Stimulated activated CD4-positive, alpha-beta T cell treated with anti-CD3 and anti-CD28 coated beads, Interleukin-2, amount 100 ng/mL, for 24 hours (primary cell): ENCODE results near the gene TXN2.
A peak's percentile ranks its signal among the peaks of the same experiment; 100 is the strongest.
"Not testable (repeated sequence)": the region's sequence is repeated elsewhere in the genome, so short reads cannot be mapped to it uniquely, and the experiment has no call there.

Source experiments
- DNase-seq, 2 donors: peaks; one replicate each; pipeline ENCODE4 v3.0.0-alpha.2; 2020

Gene TXN2

DNA sequence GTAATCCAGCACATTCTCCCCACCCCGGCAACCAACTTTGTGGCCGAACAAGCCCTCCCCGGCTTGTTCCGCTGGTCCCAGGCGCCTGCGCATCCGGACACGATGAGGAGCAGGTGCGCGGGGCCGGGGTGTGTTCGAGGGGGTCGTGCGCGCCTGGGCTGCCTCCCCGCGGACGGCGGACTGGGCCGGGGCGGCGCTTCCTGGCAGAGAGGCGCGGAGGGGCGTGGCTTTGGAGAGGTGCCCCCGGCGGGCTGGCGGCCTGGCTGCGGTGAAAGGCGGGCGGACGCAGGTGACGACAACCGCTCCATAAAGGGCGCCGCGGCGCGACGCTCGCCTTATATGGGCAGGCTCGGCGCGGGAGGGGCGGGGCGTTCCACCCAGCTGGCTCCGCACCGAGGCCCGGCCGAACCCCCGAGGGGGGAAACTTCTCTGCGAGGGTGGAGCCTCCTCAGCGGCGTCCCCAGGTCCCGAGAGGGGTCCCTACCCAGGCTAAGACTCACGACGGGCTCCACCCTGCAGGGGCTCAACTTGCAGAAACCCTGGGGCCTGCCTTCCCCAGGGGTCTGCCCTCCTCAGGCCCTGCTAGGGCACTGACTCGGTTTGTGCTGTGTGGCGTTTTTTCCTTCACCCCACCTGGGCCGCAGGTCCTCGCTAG is 26.4 kb downstream of the TXN2 start:
- peak; percentile 94 to 98 for DNase-seq

DNA sequence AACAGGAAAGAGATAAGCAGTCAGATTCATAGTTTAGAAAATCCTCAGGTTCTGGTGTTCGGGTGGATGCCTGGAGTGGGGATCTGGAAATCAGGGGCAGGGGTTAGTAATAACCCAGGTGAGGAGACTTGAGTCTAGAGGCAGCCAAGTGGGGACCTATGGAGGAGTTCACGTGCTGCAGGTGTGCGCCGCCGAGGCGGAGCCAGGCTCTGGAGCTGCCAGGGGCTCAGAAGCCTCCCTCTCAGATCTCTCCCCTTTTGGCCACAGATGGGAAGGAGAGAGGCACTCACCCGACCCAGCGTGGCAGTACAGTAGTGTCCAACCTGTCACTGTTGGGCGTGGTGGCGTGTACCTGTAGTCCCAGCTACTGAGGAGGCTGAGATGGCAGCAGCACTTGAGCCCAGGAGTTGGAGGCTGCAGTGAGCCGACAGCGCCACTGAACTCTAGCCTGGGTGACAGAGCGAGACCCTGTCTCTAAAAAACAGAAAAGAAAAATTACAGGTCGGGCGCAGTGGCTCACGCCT is 27.5 kb downstream of the TXN2 start:
- no peak for DNase-seq

DNA sequence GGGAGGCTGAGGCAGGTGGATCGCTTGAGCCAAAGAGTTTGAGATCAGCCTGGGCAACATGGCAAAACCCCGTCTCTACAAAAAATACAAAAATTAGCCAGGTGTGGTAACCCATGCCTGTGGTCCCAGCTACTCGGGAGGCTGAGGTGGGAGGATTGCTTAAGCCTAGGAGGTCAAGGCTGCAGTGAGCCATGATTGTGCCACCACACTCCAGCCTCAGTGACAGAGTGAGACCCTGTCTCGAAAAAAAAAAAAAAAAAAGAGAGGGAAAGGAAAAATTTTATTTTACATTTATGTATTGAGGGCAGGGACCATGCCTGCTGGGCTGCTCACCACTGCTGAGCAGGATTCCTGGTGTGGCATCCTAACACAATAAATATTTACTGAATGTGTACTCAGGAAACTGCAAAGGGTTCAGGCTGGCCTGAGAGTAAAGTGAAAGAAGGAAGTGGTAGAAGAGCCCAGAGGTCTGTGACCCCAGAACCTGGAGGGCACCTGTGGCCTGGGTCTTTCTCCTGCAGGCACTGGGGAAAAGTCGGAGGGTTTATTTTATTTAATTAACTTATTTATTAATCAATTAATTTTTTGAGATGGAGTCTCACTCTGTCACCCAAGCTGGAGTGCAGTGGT is 28.3 kb downstream of the TXN2 start:
- not testable (repeated sequence) for DNase-seq

DNA sequence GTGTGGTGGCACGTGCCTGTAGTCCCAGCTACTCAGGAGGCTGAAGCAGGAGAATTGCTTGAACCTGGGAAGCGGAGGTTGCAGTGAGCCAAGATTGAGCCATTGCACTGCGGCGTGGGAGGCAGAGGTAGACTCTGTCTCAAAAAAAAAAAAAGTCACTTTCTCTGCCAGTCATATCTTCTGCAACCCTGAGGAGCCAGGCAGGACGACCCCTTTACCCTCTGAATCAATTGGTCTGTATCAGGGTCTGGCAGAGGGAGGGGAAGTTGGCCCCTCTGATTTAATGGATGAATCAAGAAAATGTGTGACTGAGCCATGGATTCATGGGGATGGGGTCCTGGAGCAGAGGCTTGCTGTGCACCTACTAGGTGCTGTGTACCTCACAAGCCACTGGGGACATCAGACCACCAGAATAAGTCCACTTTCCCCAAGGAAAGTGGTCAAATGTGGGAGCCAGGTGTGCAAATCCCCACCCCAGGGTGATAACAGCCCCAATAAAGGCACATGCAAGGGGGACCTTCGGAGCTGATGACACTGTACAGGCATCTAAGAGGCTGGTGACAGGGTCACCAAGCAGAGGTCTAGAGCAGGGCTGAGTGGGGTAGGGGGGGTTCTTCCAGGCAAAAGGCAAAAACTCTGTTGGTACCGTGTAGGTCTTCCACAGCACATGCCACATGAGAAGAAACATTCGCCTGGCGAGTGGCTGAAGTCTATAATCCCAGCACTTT is 29.0 kb downstream of the TXN2 start:
- peak in 1 of 2 donors; percentile 24 for DNase-seq

DNA sequence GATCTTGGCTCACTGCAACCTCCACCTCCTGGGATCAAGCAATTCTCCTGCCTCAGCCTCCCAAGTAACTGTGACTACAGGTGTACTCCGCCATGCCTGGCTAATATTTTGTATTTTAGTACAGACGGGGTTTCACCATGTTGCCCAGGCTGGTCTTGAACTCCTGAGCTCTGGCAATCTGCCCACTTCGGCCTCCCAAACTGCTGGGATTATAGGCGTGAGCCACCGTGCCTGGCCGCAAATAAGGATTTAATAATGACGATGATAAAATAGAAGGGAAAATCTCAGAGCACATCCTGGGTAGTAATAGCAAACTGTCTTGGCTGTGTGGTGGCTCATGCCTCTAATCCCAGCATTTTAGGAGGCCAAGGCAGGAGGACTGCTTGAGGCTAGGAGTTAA is 30.5 kb downstream of the TXN2 start:
- DNase-seq, result not testable (repeated sequence)

DNA sequence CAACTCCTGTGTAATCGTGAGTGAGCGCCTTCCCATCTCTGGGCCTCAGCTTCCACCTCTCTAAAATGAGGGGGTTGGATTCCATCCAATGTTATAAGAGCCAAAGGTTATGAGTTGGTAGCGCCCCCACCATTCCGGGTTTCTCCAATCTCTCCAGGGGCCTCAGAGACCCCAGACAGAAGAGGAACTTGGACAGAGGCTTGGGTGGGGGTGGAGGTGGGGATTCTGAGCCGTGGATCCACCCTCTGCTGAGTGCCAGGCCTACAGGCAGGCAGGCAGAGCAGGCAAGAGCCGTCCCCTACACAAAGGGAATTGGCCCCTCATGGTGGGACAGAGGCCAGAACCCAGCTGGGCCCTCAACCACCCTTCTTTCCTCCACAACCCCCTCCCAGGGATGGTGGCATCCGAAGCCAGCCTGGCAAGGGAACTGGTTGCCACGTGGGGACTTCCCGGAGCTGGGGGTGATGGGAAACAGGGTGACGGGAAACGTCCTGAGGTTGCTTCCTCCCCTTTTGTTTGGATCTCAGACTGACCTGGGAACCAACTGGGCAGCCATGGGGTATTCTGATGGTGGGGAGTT is 31.8 kb downstream of the TXN2 start:
- no peak for DNase-seq

DNA sequence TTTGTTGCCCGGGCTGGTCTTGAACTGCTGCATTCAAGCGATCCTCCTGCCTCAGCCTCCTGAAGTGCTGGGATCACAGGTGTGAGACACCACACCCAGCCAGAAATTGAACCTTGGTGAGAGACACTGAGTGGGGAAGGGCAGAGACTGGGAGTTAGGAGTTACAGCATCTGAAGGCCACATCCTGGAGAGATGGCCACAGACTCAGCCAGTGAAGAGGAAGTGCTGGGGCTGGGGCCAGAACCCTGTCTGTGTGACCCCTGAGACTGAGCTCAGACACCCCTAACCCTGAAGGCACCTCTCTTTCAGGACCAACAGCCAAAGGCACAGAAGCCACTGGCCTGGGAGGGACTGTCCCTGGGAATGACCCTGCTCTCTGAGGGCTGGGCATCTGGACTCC is 33.8 kb downstream of the TXN2 start:
- no peak for DNase-seq

DNA sequence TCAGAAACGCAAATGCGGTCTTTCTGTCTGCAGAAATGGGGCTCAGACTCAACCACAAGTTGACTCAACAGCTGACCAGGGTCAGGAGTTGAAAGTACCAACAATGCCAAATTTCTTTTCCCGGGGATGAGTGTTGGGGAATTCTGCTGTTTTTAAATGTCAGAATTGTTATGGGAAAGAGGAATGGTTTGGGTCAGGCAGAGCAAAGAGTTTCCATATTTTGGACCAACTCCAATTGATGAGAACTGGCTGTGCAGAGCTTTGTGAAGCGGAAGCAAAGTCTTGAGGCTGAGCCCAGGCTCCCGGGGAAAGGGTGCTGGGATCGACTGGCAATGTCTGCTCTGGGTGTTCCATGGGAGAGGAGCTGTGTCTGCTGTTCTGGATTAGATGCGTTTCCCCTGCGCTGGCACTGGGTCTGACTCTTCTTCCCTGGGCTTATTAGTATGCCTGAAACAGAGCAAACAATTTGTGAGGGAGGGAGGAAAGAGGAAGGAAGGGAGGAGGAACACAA is 36.2 kb downstream of the TXN2 start:
- DNase-seq, result no peak

DNA sequence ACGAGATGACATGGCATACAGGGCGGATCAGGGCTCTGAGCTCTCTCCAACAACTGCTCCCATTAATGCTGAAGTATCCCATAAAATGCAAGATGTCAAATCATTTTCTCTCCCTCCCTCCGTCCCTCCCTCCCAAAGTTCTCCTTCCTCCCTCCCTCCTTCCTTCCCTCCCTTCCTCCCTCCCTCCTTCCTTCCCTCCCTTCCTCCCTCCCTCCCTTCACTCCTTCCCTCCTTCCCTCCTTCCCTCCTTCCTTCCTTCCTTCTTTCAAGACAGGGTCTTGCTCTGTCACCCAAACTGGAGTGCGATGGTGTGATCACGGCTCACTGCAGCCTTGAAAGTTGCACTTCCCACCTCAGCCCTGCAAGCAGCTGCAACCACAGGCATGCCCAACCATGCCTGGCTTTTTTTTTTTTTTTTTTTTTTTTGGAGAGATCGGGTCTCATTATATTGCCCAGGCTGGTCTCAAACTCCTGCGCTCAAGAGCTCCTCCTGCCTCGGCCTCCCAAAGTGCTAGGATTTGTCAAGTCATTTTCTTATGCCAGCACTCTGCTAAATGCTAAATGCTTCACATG is 38.2 kb downstream of the TXN2 start:
- DNase-seq, result no peak

DNA sequence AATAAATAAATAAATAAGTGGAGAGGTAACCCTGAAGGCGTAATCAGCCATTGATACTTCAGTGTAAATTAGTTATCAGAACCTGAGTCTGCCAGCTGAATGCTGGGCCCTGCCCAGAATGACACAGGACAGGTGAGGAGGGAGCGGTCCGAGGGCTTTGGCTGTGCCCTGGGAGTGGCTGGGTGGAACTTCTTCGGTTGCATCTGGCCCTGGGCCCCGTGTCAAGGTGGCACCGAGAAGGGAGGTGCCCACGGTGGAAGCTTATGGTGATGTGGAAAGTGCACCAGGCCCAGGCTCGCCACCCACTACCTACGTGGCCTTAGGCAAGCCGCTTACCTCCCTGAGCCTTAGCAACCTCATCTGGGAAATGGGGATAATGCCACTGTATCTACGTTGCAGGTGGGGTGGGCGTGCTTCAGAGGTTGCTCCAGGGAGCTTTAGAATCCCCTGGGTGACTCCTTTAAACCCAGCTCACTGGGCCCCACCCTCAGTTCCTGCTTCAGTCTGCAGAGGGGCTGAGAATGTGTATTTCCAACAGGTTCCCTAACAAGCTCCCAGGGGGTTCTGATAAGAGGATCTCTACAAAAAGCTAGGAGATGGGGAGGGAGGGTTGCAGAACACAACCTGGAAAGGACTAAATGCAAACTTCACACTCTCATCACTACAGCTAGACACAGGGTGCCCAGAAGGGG is 38.8 kb downstream of the TXN2 start:
- DNase-seq, result no peak

DNA sequence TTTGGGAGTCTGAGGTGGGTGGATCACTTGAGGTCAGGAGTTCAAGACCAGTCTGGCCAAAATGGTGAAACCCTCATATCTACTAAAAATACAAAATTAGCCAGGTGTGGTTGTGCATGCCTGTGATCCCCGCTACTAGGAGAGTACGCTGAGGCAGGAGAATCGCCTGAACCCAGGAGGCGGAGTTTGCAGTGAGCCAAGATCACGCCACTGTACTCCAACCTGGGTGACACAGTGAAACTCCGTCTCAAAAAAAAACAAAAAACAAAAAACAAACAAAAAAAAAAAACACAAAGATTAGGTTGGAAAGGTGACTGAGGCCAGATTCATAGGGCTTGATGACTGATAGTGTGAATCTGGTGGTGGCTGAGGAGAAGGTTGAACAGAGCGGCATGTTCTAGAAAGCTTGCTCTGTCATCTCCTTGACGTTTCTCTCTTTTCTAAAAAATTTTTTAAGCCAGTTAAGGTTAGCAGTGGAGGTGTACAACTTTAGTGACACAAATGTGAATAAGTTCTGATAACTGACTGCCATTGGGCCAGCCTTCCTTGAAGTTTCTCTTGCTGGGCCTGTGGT is 40.9 kb downstream of the TXN2 start:
- no peak for DNase-seq

DNA sequence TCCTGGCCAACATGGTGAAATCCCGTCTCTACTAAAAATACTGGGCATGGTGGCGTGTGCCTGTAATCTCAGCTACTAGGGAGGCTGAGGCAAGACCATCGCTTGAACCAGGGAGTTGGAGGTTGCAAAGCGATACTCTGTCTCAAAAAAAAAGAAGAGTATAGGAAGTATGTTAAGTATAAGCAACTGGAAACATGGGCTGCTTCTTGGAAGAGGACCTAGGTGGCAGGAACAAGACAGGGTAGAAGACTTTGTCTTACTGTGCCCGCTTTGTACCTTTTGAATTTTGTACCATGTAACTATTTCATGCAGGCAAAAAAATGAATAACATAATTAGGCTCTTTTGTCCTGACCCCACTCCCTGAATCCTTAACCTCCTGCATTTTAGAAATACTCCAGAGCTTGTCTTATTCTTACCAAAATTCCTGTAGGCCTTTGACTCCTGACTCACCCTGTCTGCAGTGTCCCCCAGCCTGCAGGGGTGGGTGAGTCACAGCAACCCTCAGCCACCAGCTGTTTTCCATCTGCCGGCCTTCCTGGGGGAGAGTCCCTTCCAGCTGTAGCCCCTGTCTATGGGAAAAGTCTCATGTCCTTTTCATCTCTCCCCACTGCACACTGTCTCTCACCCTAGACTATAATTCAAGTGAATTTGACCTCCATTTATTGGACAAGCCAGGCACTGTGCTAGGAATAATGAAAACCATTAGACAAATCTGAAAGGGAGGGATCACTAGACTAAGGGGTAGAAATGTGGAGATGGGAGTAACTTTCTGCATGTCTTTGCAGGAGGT is 41.8 kb downstream of the TXN2 start:
- DNase-seq, result peak; percentile 35 to 40

DNA sequence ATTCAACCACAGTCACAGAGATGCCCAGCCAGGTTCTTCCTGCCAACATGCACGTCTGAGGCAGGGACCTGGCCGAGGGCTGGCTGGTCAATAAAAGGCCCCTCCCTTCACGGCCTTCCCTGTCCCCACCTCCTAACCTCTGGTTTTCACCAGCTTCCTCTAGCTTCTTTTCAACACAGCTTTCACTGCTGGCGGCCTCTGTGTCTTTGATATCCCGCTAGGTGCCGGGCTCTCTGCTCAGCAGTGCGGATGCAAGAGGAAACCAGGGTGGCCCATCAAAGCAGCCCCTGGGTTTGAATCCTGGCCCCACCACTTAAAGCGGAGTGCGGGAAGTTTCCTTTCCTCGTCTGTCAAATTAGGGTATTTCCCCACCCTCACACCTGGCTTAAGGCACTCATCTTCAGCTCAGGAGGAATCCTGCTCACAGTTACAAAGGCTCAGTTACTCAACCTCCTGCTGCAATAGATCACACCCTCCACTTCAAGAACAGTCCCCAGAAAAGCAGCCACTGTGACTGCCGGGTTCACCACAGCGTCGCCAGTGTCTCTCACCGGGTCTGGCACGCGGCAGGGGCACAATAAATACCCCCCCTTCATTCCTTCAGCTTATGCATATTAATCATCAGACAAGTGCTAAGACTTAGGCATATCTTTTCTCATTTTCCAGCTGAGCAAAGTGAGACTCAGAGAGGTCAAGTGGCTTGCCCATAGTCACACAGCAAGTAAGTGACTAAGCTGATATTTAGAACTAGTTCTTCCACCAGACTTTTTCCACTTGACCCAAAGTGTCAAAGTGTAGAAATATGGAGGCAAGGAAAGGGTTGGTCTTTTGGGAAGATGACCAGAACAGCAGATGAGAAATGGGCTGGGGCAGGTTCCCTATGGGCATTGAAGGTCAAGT is 45.7 kb downstream of the TXN2 start:
- DNase-seq, result peak; percentile 59 to 60

DNA sequence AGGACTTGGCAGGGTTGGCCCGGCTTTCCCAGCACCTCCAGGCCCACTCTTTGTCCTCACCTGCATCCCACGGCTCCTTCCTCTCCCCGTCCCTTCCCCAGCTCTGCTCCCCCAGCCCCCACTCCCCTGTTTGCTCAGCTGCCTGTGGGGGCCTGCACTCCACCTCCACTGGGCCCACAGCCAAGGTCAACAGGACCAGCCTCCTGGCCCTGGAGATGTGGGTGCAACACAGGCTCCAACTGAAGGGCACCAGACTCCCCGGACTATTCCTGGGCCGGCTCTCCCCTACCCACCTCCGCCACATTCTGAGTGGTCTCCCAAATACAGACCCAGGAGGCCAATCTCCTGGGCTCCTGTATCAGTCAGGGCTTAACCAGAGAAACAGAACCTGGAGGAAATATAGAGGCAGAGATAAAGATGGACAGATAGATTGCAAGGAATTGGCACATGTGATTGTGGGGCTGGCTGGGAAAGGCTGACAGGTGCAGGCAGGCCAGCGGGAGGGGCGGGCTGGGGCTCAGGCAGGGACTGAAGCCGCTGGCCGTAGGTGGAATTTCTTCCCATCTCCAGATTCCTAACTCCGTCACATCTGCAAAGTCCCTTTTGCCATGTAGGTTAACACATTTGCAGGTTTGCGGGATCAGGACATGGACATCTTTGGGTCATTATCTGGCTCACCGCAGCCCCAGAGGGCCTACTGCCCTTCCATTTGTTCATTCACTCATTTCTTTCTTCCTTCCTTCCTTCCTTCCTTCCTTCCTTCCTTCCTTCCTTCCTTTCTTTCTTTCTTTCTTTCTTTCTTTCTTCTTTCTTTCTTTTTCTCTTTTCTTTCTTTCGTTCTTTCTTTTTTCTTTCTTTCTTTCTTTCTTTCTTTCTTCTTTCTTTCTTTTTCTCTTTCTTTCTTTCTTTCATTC is 47.9 kb downstream of the TXN2 start:
- DNase-seq, result no peak

DNA sequence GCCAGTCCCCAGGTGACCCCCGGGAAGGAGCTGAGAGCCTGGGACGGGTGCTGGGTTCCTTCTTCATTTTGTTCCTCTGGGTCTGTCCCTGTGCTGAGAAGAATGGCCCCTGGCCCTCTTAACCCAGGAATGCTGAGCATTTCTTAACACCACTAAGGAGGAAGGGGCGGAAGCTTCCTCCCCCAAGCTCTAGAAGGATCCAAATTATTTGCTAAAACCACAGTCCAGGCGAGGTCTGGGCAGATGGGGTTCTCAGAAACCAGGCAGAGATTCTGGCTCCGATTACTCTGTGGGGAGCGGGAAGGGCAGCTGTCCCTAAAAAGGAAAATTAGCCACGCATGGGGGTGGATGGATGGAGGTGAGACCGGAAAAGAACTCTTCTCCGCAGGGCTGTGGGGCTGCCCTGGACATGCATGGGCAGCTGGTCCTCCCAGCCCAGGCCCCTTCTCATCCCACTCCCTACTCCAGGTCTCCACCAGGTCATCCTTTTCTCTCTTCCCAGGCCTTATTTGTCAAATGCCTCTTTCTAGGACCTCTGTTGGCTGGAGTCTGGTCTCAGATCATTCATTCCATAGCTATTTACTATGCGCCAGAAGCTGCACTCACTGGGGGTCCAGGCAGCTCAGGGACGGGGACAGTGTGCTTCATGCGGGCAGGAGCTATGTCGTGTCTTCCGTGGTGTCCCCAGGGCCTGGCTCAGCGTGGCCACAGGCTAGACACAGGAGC is 48.7 kb downstream of the TXN2 start:
- DNase-seq, result no peak

DNA sequence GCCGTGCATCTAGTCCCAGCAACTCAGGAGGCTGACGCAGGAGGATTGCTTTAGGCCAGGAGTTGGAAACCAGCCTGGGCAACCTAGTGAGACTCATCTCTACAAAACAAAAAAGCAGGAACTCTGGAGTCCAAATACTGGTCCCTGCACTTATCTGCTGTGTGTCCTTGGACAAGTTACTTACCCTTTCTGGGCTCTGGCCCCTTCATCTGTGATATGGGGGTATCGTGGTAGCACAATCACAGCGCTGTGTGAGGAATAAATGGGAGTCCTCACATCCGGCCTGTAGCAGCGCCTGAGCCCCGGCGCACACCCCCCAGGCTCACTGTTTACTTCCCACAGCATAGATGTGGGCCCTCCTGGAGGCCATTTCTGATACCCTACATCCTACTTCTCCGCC is 49.5 kb downstream of the TXN2 start:
- DNase-seq, result no peak

DNA sequence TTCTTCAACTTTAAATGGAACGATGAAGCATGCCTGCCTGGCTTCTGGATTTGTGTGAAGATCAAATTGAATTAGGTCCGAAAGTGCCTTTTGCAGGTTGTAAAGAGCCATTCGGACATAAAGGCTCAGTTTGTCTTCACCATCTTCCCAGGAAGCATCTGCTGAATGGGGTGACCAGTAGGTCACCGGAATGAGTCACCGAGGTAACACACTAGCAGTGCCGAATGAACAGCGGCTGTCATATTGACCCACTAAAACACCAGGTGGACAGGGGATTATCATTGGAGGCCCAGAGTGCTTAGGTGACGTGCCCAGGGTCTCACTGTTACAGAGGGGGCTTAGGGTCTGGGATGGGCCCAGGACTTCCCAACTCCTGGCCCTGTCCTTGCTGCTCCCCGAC is 50.6 kb downstream of the TXN2 start:
- no peak for DNase-seq

DNA sequence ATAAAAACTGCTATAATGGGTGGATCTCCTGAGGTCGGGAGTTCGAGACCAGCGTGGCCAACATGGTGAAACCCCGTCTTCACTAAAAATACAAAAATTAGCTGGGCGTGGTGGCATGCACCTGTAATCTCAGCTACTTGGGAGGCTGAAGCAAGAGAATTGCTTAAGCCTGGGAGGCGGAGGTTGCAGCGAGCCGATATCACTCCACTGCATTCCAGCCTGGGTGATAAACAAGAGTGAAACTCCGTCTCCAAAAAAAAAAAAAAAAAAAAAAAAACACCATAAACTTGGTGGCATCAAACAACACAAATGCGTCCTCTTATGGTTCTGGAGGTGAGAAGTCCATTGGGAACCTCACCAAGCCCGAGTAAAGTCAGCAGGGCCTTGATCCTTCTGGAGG is 53.5 kb downstream of the TXN2 start:
- DNase-seq, result not testable (repeated sequence)
